Upper lobe of left lung (tissue), 6 donors: ENCODE results near the gene DIP2C. TPM values are rescaled to one million over a fixed set of nuclear protein-coding genes. Genes with fewer than 3 reads are reported as not detected.

ENCODE experiments used
- ATAC-seq, 2 donors: fragments of 200-7000 bp; cut with Tn5 transposase; one replicate each; pipeline ENCODE4 v1.9.1; 2022; ENCODE audit warnings: mild to moderate bottlenecking in 2 of 2, moderate library complexity in 2 of 2; ENCODE audit not compliant: low FRiP score in 2 of 2
- DNase-seq, 2 donors: peaks; one replicate each; pipeline ENCODE4 v3.0.0-alpha.2; 2019 to 2020
- H3K27ac ChIP-seq, 4 donors: fragments of 200-600 bp; sonication (generic); one replicate each; pipeline ENCODE4 v1.5.1; 2016 to 2019
- H3K27me3 ChIP-seq, 4 donors: fragments of 200-600 bp; sonication (generic); one replicate each; pipeline ENCODE4 v1.5.1; 2017 to 2019
- H3K36me3 ChIP-seq, 4 donors: fragments of 200-600 bp; sonication (generic); one replicate each; pipeline ENCODE4 v1.5.1; 2016 to 2019
- H3K4me1 ChIP-seq, 4 donors: fragments of 200-600 bp; sonication (generic); one replicate each; pipeline ENCODE4 v1.5.1; 2018 to 2019
- H3K4me3 ChIP-seq, 4 donors: fragments of 200-600 bp; sonication (generic); one replicate each; pipeline ENCODE4 v1.5.1; 2017 to 2019; ENCODE audit warnings: mild to moderate bottlenecking in 2 of 4, moderate library complexity in 1 of 4
- H3K9me3 ChIP-seq, 4 donors: fragments of 200-600 bp; sonication (generic); one replicate each; pipeline ENCODE4 v1.5.1; 2018 to 2019
- CTCF ChIP-seq, 6 experiments: fragments of 450-650 bp in 4 of 6; fragments of 200-600 bp in 2 of 6; sonication (generic) in 2 of 6; IDR thresholded peaks; one replicate each; pipeline ENCODE4 v1.5.1; 2016 to 2019; ENCODE audit warnings: antibody characterized with exemption in 6 of 6
- EP300 ChIP-seq, 4 donors: sonication (generic); formaldehyde crosslinking; IDR thresholded peaks; one replicate each; pipeline ENCODE4 v1.5.1; 2017; ENCODE audit warnings: antibody characterized with exemption in 4 of 4, control low read depth in 2 of 4
- POLR2A ChIP-seq, 4 donors: fragments of 450-650 bp; IDR thresholded peaks; one replicate each; pipeline ENCODE4 v1.5.1; 2016 to 2017; ENCODE audit warnings: antibody characterized with exemption in 4 of 4, mild to moderate bottlenecking in 2 of 4
- POLR2AphosphoS5 ChIP-seq, 2 donors: sonication (generic); formaldehyde crosslinking; IDR thresholded peaks; one replicate each; pipeline ENCODE4 v1.5.1; 2017; ENCODE audit warnings: antibody characterized with exemption in 2 of 2
- WGBS, 2 donors: methylation state at CpG; one replicate each; pipeline ENCODE4 v1.1.5; 2017 to 2018; 5-methylcytosine and 5-hydroxymethylcytosine counted together
- total RNA-seq, 6 donors: library from RNA; depleted of rRNA in 4 of 6; stranded (reverse); fragments of >200 nt in 4 of 6; gene quantifications; one replicate each; pipeline versions ENCODE4 v1.1.0 to v1.2.1, GENCODE V29; 2016 to 2021
- donor health status: DM: no; HTN: no; CAD: no; lungs with moderate emphysema.
- donor health status: DM: no; HTN: yes; CAD: no; lungs with severe emphysema.

The DIP2C gene
- total RNA-seq, 6 donors from 2014 or later = 11.6 to 32.5 (median 14.7) TPM

DNA sequence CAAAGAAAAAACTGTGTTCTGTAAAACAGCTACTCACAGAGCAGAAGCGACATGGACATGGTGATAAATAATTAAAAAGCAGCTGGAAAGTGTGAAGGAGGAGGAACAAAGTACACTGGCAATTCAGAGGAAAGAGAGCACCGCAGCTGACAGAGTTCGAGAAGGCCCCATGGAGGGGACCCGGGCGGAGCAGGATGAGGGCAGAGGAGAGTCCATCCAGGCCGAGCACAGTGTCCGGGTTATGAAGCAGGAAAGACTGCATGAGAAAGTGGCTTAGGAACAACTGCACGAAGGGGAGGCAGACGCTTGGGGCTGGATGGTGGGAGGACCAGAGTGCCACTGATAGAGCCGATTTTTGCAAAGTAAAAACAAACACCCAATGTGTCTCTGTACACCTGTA lies 368.7 kb downstream of the DIP2C start:
- H3K4me3 ChIP-seq = no peak overlapping the region
- no peaks in the 10 kb centered on the region for H3K27me3 ChIP-seq
- no peaks in the 10 kb centered on the region for H3K9me3 ChIP-seq
- DNase-seq = no peak
- H3K36me3 ChIP-seq = peaks cover 0 to 8% (median 3%) of the 10 kb centered on the region in 4 donors
- WGBS, 2 donors = 93 to 95% methylated on average over 10 of the region's 10 CpGs
- TF ChIP-seq POLR2A (IDR thresholded peaks at IDR 0.05) (no peak), CTCF (IDR thresholded peaks at IDR 0.05) (no peak), EP300 (IDR thresholded peaks at IDR 0.05) (no peak), POLR2AphosphoS5 (IDR thresholded peaks at IDR 0.05) (no peak)
- no peak for ATAC-seq
- H3K4me1 ChIP-seq = peaks cover 0 to 6% (median 3%) of the 10 kb centered on the region in 4 donors
- H3K27ac ChIP-seq = no peak overlapping the region

DNA sequence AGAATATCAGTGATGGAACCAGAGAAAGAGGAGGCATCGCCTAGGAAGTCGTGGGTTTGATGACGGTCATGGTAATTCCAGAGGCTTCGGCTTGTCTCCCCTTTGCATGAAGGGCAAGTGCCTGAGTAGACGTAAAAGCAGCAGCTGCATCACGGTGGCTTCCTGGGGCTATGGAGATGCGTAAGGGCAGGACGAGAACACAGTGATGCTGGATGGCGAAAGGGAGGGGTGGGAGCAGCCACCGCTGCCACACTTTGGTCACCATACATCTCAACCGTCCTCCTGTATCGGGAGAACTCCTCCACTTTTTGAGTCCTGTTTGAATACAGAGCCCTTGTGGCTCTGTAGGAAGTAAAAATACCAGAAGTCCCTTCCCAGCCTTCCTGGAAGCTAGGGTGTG lies 371.5 kb downstream of the DIP2C start:
- Histone ChIP-seq H3K27ac (peak overlapping the region in 3 of 4 donors; percentile 13 to 60 (median 35)), H3K36me3 (peaks cover 0 to 7% (median 3%) of the 10 kb centered on the region in 4 donors), H3K4me3 (no peak overlapping the region), H3K9me3 (no peaks in the 10 kb centered on the region), H3K4me1 (peaks cover 0 to 2% (median 0%) of the 10 kb centered on the region in 4 donors), H3K27me3 (no peaks in the 10 kb centered on the region)
- 83 to 84% methylated on average over 12 of the region's 12 CpGs for WGBS, 2 donors
- ATAC-seq (peak in 1 of 2 donors; percentile 20), DNase-seq (no peak)
- no peak for TF ChIP-seq CTCF (IDR thresholded peaks at IDR 0.05)
- no peak for TF ChIP-seq POLR2A (IDR thresholded peaks at IDR 0.05)
- no peak for TF ChIP-seq EP300 (IDR thresholded peaks at IDR 0.05)
- no peak for TF ChIP-seq POLR2AphosphoS5 (IDR thresholded peaks at IDR 0.05)

GRCh38 chr10:317271-317769 lies 372.1 kb downstream of the DIP2C start:
- H3K9me3 ChIP-seq = no peaks in the 10 kb centered on the region
- ATAC-seq (peak; percentile 78 to 83), DNase-seq (no peak)
- peak; percentile 76 to 83 for TF ChIP-seq POLR2AphosphoS5 (IDR thresholded peaks at IDR 0.05)
- no peak for TF ChIP-seq POLR2A (IDR thresholded peaks at IDR 0.05)
- TF ChIP-seq CTCF (IDR thresholded peaks at IDR 0.05) = no peak
- peak in 1 of 4 donors; percentile 12 for TF ChIP-seq EP300 (IDR thresholded peaks at IDR 0.05)
- no peak overlapping the region for H3K4me3 ChIP-seq
- peaks cover 0 to 2% (median 0%) of the 10 kb centered on the region in 4 donors for H3K4me1 ChIP-seq
- peaks cover 0 to 7% (median 3%) of the 10 kb centered on the region in 4 donors for H3K36me3 ChIP-seq
- H3K27ac ChIP-seq = peak overlapping the region in 1 of 4 donors; percentile 35
- 60 to 72% methylated on average over 9 to 11 of the region's 11 CpGs for WGBS, 2 donors
- no peaks in the 10 kb centered on the region for H3K27me3 ChIP-seq

GRCh38 chr10:316390-316789 lies 373.1 kb downstream of the DIP2C start:
- Histone ChIP-seq H3K27ac (no peak overlapping the region), H3K4me3 (no peak overlapping the region), H3K27me3 (no peaks in the 10 kb centered on the region), H3K36me3 (peaks cover 0 to 7% (median 3%) of the 10 kb centered on the region in 4 donors), H3K9me3 (no peaks in the 10 kb centered on the region), H3K4me1 (peaks cover 0 to 2% (median 0%) of the 10 kb centered on the region in 4 donors)
- no peak for DNase-seq
- no peak for ATAC-seq
- WGBS, 2 donors = 89 to 90% methylated on average over 4 to 6 of the region's 6 CpGs
- TF ChIP-seq CTCF (IDR thresholded peaks at IDR 0.05) (no peak), POLR2AphosphoS5 (IDR thresholded peaks at IDR 0.05) (no peak), EP300 (IDR thresholded peaks at IDR 0.05) (no peak), POLR2A (IDR thresholded peaks at IDR 0.05) (no peak)

DNA sequence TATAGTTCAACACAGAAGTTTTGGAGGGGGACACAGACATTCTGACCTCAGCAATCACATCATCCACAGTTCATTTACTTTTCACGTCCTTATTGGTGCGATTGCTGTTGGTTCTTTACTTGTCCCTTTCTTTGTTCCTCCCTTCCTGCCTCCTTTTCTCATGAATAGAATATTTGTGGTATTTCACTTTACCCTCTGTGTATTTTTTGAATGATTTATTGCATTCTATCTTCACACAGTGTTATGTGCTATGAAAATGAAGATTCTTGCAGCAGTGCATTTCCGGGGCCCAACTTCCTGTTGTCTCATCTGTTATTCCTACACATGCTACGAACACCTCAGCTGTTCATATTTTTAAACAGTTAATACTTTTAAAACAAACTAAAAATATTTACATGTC lies 374.6 kb downstream of the DIP2C start:
- Histone ChIP-seq H3K4me1 (peaks cover 0 to 2% (median 0%) of the 10 kb centered on the region in 4 donors), H3K27me3 (no peaks in the 10 kb centered on the region), H3K27ac (no peak overlapping the region), H3K36me3 (peaks cover 0 to 6% (median 2%) of the 10 kb centered on the region in 4 donors), H3K4me3 (no peak overlapping the region), H3K9me3 (no peaks in the 10 kb centered on the region)
- no peak for ATAC-seq
- WGBS, 2 donors = 69 to 73% methylated on average over 4 of the region's 4 CpGs
- no peak for TF ChIP-seq POLR2AphosphoS5 (IDR thresholded peaks at IDR 0.05)
- TF ChIP-seq CTCF (IDR thresholded peaks at IDR 0.05) = no peak
- no peak for TF ChIP-seq POLR2A (IDR thresholded peaks at IDR 0.05)
- TF ChIP-seq EP300 (IDR thresholded peaks at IDR 0.05) = no peak
- DNase-seq = no peak
